Coronary artery (tissue), 2 donors: ENCODE data around the gene CLCN3.

ENCODE experiments used
- DNase-seq: peaks from one replicate; pipeline ENCODE4 v3.0.0-alpha.2; 2017; ENCODE audit warnings: low spot score
- H3K27ac ChIP-seq, 2 donors: fragments of 200-600 bp; sonication (generic); one replicate each; pipeline ENCODE4 v1.5.1; 2016 to 2019
- H3K4me3 ChIP-seq: fragments of 200-600 bp; sonication (generic); 2 replicates; pipeline ENCODE4 v1.5.1; 2016; ENCODE audit warnings: mild to moderate bottlenecking, moderate library complexity
- CTCF ChIP-seq: fragments of 200-600 bp; sonication (generic); IDR thresholded peaks from one replicate; pipeline ENCODE4 v1.5.1; 2019; ENCODE audit warnings: antibody characterized with exemption

Gene CLCN3

GRCh38 chr4:169657470-169658107 lies 37.2 kb downstream of the CLCN3 start:
- Histone ChIP-seq H3K27ac (no peak overlapping the region), H3K4me3 (no peak overlapping the region)
- no peak for TF ChIP-seq CTCF
- no peak for DNase-seq

- Histone ChIP-seq H3K27ac (no peak overlapping the region), H3K4me3 (no peak overlapping the region)
- TF ChIP-seq CTCF, result no peak
- DNase-seq, result no peak
Observed at GRCh38 chr4:169658196-169658595, 37.8 kb downstream of the CLCN3 start.

- TF ChIP-seq CTCF, result no peak
- peak overlapping the region; percentile 64 for H3K4me3 ChIP-seq
- peak overlapping the region in 1 of 2 donors; percentile 74 for H3K27ac ChIP-seq
- DNase-seq, result no peak
Observed at GRCh38 chr4:169658975-169659715, 38.8 kb downstream of the CLCN3 start.

- TF ChIP-seq CTCF, result no peak
- H3K27ac ChIP-seq, result peak overlapping the region; percentile 74 to 77
- peak; percentile 79 for DNase-seq
- H3K4me3 ChIP-seq, result peak overlapping the region; percentile 64
Observed at GRCh38 chr4:169659716-169660670, 39.6 kb downstream of the CLCN3 start.

- Histone ChIP-seq H3K4me3 (no peak overlapping the region), H3K27ac (no peak overlapping the region)
- DNase-seq, result no peak
- no peak for TF ChIP-seq CTCF
Observed at GRCh38 chr4:169660929-169661328, 40.6 kb downstream of the CLCN3 start.

GRCh38 chr4:169661761-169662160 lies 41.4 kb downstream of the CLCN3 start:
- Histone ChIP-seq H3K4me3 (no peak overlapping the region), H3K27ac (no peak overlapping the region)
- no peak for DNase-seq
- no peak for TF ChIP-seq CTCF
